Activated T-helper 9 cell treated with anti-CD3 and anti-CD28 coated beads, Interleukin-2, amount 50 U/mL, for 16 hours (primary cell): ENCODE results near the gene ARHGAP29.

Experiments used
- DNase-seq: peaks from one replicate; pipeline ENCODE4 v3.0.0-alpha.2; 2020; ENCODE audit warnings: low read depth

Gene ARHGAP29

GRCh38 chr1:94124538-94124937 lies 112.8 kb downstream of the ARHGAP29 start:
- no peak for DNase-seq

DNA sequence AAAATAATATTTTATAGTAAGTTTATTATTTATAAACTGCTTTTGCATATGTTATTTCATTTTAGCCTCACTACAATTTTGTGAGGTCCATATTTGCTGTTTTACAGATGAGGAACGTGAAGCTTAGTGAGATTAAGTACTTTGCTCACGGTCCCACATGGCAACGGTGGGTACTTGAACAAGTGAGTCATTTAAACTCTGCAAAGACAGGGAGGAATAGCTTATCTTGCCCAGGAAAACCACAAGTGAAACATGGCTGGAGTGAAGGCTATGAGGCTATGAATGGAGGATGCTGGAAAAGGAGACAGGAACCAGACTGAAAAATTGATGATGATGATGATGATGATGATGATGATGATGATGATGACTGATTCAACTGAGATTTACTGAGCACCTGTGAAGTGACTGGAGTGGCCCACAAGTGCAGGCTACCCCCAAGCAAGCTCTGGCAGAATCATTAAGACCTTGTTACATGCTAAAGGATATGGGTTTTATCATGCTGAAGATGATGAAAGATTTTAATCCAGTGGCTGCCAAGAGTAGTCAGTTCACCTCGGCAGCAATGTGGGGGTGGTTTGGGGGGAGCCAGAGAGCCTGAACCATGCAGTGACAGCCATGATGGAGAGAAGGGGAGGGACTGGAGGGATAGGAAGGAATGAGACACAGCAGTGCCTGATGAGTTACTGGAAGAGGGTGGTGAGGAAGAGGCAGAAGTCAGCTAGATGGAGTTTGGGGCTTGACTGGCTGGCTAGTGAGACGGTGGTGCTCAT lies 115.0 kb downstream of the ARHGAP29 start:
- no peak for DNase-seq
